Body of pancreas (tissue), 4 donors: ENCODE results near the gene PRPF8. TPM values are rescaled to one million over a fixed set of nuclear protein-coding genes. Genes with fewer than 3 reads are reported as not detected.

Experiments
- ATAC-seq: fragments of 150-250 bp; one replicate; pipeline ENCODE4 v1.9.1; 2016
- DNase-seq, 4 donors: peaks; one replicate each; pipeline ENCODE4 v3.0.0-alpha.2; 2019
- H3K27ac ChIP-seq, 4 donors: fragments of 200-600 bp; sonication (generic); 1 replicate in 3 of 4; 2 replicates in 1 of 4; pipeline versions ENCODE4 v1.5.1 to v1.6.1; 2016 to 2019; ENCODE audit warnings: mild to moderate bottlenecking in 1 of 4, mixed read lengths in 1 of 4, moderate library complexity in 1 of 4
- H3K27me3 ChIP-seq, 2 donors: fragments of 200-600 bp; sonication (generic); one replicate each; pipeline ENCODE4 v1.6.0; 2016; ENCODE audit warnings: mild to moderate bottlenecking in 1 of 2
- H3K36me3 ChIP-seq, 2 donors: fragments of 200-600 bp; sonication (generic); replicated peaks in 1 of 2; 2 replicates each; pipeline ENCODE4 v1.5.1; 2016; ENCODE audit warnings: low read depth in 2 of 2; ENCODE audit not compliant: insufficient read depth in 1 of 2
- H3K4me1 ChIP-seq: fragments of 200-600 bp; sonication (generic); one replicate; pipeline ENCODE4 v1.6.0; 2016
- H3K4me3 ChIP-seq, 2 donors: fragments of 200-600 bp; sonication (generic); 1 replicate in 1 of 2; 2 replicates in 1 of 2; pipeline ENCODE4 v1.5.1; 2016 to 2019
- H3K9me3 ChIP-seq, 3 donors: fragments of 200-600 bp; sonication (generic); 1 replicate in 2 of 3; 2 replicates in 1 of 3; pipeline ENCODE4 v1.5.1; 2016
- POLR2A ChIP-seq, 3 donors: fragments of 450-650 bp; IDR thresholded peaks; one replicate each; pipeline ENCODE4 v1.6.1; 2016; ENCODE audit warnings: antibody characterized with exemption in 3 of 3, mild to moderate bottlenecking in 2 of 3
- WGBS, 2 donors: methylation state at CpG; one replicate each; pipeline ENCODE4 v1.1.5; 2017; 5-methylcytosine and 5-hydroxymethylcytosine counted together
- intact Hi-C: fragments of 100-400 bp; cut with DNase I; formaldehyde crosslinking; loops from one replicate; pipeline ENCODE4 v1.15.1; 2023
- total RNA-seq, 2 donors: library from RNA; depleted of rRNA; stranded (reverse); fragments of >200 nt; gene quantifications; one replicate each; pipeline ENCODE4 v1.1.0, GENCODE V29; 2016
- TF ChIP-seq, protein P1 (sequence below), 7 experiments: fragments of 450-650 bp in 4 of 7; fragments of 200-600 bp in 3 of 7; sonication (generic) in 3 of 7; IDR thresholded peaks; one replicate each; pipeline ENCODE4 v1.5.1; 2016 to 2019; ENCODE audit warnings: antibody characterized with exemption in 7 of 7

Gene PRPF8
- total RNA-seq, 2 donors from 2014 or later = 84.7 to 100 TPM

DNA sequence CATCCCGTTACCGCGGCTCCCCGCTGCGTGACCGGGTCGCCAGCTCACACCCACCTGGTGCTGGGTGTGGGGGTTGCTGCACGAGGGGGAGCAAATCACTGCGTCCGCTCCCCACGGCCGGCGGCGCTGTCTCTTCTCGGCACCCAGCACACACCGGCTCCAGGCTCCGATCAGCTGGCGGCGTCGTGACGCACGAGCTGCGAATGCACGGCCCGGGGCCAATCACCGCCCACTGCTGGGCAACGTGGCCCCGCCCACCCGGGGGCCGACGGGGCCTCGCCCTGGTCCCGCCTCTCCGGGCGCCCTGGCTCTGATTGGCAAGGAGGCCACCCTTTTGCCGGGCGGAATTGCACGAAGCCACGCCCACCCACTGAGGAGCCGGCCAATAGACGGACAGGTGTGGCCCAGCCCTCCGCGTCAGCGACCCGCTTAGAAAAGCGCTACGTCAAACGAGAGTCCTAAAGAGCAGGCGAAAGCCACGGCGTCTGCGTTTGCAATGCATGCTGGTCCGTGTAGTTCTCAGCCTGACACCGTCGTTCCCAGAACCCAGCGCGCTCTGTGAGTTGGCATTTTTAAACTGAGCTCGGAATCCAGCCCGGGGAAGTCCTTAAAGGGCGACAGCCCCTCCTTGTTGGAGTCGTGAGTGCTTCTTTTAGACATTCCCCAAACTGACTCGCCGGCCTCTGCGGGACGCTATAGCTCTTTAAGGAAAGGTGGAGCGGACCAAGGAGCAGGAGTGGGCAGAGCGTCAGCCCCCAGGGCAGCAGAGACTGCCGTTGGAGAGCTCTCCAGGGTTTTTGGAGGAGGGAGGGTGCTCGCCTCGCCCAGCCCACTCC, 31.6 kb upstream of the PRPF8 start:
- peak; percentile 98 to 99 (median 99) for TF ChIP-seq POLR2A (IDR thresholded peaks at IDR 0.05)
- TF ChIP-seq, protein P1, sequence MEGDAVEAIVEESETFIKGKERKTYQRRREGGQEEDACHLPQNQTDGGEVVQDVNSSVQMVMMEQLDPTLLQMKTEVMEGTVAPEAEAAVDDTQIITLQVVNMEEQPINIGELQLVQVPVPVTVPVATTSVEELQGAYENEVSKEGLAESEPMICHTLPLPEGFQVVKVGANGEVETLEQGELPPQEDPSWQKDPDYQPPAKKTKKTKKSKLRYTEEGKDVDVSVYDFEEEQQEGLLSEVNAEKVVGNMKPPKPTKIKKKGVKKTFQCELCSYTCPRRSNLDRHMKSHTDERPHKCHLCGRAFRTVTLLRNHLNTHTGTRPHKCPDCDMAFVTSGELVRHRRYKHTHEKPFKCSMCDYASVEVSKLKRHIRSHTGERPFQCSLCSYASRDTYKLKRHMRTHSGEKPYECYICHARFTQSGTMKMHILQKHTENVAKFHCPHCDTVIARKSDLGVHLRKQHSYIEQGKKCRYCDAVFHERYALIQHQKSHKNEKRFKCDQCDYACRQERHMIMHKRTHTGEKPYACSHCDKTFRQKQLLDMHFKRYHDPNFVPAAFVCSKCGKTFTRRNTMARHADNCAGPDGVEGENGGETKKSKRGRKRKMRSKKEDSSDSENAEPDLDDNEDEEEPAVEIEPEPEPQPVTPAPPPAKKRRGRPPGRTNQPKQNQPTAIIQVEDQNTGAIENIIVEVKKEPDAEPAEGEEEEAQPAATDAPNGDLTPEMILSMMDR (IDR thresholded peaks at IDR 0.05) = peak in 1 of 7 experiments; percentile 8
- H3K4me3 ChIP-seq = peak overlapping the region; percentile 82 to 98
- H3K27me3 ChIP-seq = no peaks in the 10 kb centered on the region
- ATAC-seq (peak; percentile 77), DNase-seq (peak; percentile 100)
- intact Hi-C loops = no loop called here
- H3K27ac ChIP-seq = peak overlapping the region; percentile 96 to 98 (median 97)
- H3K4me1 ChIP-seq = peaks cover 41% of the 10 kb centered on the region
- WGBS, 2 donors = 0 to 1% methylated on average over 14 to 66 of the region's 70 CpGs
- no peaks in the 10 kb centered on the region for H3K9me3 ChIP-seq
- H3K36me3 ChIP-seq = peaks cover 0 to 2% of the 10 kb centered on the region in 2 donors

DNA sequence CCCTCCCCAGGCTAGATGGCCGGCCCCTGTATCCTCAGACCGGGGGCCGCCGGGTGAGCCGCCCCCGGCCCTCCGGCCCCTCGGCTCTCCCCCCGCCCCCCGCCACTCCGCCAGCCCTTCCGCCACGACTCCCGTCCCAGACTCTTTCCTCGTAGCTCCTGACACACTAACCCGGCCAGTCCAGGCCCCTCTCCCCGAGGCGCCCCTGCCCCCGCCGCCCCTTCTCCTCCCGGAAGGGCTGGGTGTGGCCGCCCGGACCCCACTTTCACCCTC, 31.1 kb upstream of the PRPF8 start:
- Histone ChIP-seq H3K27me3 (no peaks in the 10 kb centered on the region), H3K27ac (peak overlapping the region; percentile 96 to 98 (median 97)), H3K4me1 (peaks cover 43% of the 10 kb centered on the region), H3K9me3 (no peaks in the 10 kb centered on the region), H3K4me3 (peak overlapping the region; percentile 82 to 98), H3K36me3 (peaks cover 0 to 2% of the 10 kb centered on the region in 2 donors)
- DNase-seq (no peak), ATAC-seq (no peak)
- intact Hi-C loops = no loop called here
- 0% methylated on average over 5 to 6 of the region's 23 CpGs for WGBS, 2 donors
- TF ChIP-seq, protein P1 (IDR thresholded peaks at IDR 0.05) = no peak
- no peak for TF ChIP-seq POLR2A (IDR thresholded peaks at IDR 0.05)

DNA sequence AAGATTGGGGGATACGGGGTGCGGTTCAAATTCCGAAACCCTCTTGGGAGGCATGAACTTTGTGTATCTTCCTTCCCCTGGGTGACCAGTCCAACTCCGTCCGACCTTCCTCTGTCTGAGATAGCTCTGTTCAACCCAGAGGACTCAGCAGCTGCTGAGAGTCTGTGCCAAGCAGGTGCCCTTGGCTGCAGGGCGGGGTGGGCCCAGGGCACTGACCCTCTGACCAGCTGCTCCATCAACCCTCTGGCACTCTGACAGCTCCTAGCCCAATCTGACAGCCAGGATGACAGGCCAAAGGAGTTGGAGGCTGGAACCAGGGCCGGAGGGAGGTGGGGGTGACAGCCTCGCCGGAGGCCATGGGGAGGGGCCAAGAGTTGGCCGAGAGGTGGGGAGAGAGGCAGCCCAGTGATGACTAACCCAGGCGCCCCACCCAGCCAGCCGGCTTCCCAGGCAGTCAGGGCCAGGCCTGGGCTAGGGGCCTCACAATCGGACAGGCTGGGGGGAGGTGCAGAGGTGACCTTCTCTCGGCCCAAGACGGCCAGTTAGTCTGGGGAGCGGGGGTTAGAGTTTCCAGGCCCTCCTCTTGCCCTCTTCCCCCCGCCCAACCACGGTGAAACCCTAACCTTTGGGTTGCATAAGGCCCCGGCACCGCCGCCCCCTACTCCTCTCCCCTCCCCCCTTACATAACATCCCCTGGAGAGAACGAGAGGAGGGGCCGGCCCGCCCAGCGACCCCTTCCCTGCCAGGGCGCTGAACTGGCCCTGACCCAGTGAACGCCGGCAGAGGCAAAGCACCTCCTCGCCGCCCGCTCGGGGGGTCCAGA, 30.5 kb upstream of the PRPF8 start:
- Histone ChIP-seq H3K27ac (peak overlapping the region; percentile 96 to 98 (median 97)), H3K9me3 (no peaks in the 10 kb centered on the region), H3K4me3 (peak overlapping the region; percentile 82 to 98), H3K36me3 (peaks cover 0 to 2% of the 10 kb centered on the region in 2 donors), H3K27me3 (no peaks in the 10 kb centered on the region), H3K4me1 (peaks cover 43% of the 10 kb centered on the region)
- TF ChIP-seq, protein P1 (IDR thresholded peaks at IDR 0.05) = no peak
- peak; percentile 35 to 52 (median 48) for TF ChIP-seq POLR2A (IDR thresholded peaks at IDR 0.05)
- DNase-seq (peak; percentile 86 to 94 (median 88)), ATAC-seq (peak; percentile 33)
- WGBS, 2 donors = 3 to 4% methylated on average over 13 to 28 of the region's 32 CpGs
- intact Hi-C loops = no loop called here

GRCh38 chr17:1714427-1714979, 29.8 kb upstream of the PRPF8 start:
- intact Hi-C loops = no loop called here
- Histone ChIP-seq H3K4me1 (peaks cover 43% of the 10 kb centered on the region), H3K36me3 (peaks cover 0 to 2% of the 10 kb centered on the region in 2 donors), H3K4me3 (peak overlapping the region; percentile 82 to 98), H3K27ac (peak overlapping the region; percentile 96 to 98 (median 97)), H3K9me3 (no peaks in the 10 kb centered on the region), H3K27me3 (no peaks in the 10 kb centered on the region)
- no peak for TF ChIP-seq POLR2A (IDR thresholded peaks at IDR 0.05)
- TF ChIP-seq, protein P1 (IDR thresholded peaks at IDR 0.05) = no peak
- ATAC-seq (peak; percentile 35), DNase-seq (peak; percentile 97 to 99 (median 98))
- 0 to 3% methylated on average over 11 to 19 of the region's 19 CpGs for WGBS, 2 donors
